Left ventricle myocardium inferior (tissue), 1 donor: ENCODE measurements around the gene ZFAND2B. TPM values are rescaled to one million over a fixed set of nuclear protein-coding genes. Genes with fewer than 3 reads are reported as not detected.
A peak's percentile ranks its signal among the peaks of the same experiment; 100 is the strongest.

Experiments
- DNase-seq: peaks from one replicate; pipeline ENCODE4 v3.0.0-alpha.2; 2020
- H3K27ac ChIP-seq: fragments of 200-600 bp; replicated peaks from 2 replicates; pipeline ENCODE4 v1.8.0; 2021
- H3K27me3 ChIP-seq: fragments of 200-600 bp; 2 replicates; pipeline ENCODE4 v1.8.0; 2021; ENCODE audit warnings: low read depth
- H3K36me3 ChIP-seq: fragments of 200-600 bp; 2 replicates; pipeline ENCODE4 v1.8.0; 2021
- H3K4me1 ChIP-seq: fragments of 200-600 bp; 2 replicates; pipeline ENCODE4 v1.8.0; 2021
- H3K4me3 ChIP-seq: fragments of 200-600 bp; 2 replicates; pipeline ENCODE4 v1.8.0; 2021; ENCODE audit warnings: mild to moderate bottlenecking, moderate library complexity
- H3K9me3 ChIP-seq: fragments of 200-600 bp; replicated peaks from 2 replicates; pipeline ENCODE4 v1.8.0; 2021
- intact Hi-C: fragments of 100-400 bp; cut with micrococcal nuclease; formaldehyde crosslinking; loops from one replicate; pipeline ENCODE4 v1.11.0; 2022
- total RNA-seq: library from RNA; stranded (reverse); fragmentation: NEBNext Ultra II Directional; extraction: Animal tissue kit (Norgen Biotek cat#: 25700); gene quantifications from one replicate; pipeline ENCODE4 v1.2.1, GENCODE V29; 2021
- TF ChIP-seq, protein P1 (sequence below): fragments of 200-600 bp; IDR thresholded peaks from 2 replicates; pipeline ENCODE4 v1.8.0; 2021; ENCODE audit warnings: antibody characterized with exemption, mild to moderate bottlenecking, borderline replicate concordance
- donor health status: DM: no; HTN: yes; CAD: no; lungs with severe emphysema.

ZFAND2B gene
- total RNA-seq, 1 donor from 2014 or later, result 19.7 TPM

- peaks cover 56% of the 10 kb centered on the region for H3K4me1 ChIP-seq
Observed at GRCh38 chr2:219176818-219177551, 29.6 kb upstream of the ZFAND2B start, which contains the start of gene CNPPD1. TSS of gene CNPPD1 (minus strand) at chr2:219176925. CDS start at chr2:219176828, 97 bp downstream.

DNA sequence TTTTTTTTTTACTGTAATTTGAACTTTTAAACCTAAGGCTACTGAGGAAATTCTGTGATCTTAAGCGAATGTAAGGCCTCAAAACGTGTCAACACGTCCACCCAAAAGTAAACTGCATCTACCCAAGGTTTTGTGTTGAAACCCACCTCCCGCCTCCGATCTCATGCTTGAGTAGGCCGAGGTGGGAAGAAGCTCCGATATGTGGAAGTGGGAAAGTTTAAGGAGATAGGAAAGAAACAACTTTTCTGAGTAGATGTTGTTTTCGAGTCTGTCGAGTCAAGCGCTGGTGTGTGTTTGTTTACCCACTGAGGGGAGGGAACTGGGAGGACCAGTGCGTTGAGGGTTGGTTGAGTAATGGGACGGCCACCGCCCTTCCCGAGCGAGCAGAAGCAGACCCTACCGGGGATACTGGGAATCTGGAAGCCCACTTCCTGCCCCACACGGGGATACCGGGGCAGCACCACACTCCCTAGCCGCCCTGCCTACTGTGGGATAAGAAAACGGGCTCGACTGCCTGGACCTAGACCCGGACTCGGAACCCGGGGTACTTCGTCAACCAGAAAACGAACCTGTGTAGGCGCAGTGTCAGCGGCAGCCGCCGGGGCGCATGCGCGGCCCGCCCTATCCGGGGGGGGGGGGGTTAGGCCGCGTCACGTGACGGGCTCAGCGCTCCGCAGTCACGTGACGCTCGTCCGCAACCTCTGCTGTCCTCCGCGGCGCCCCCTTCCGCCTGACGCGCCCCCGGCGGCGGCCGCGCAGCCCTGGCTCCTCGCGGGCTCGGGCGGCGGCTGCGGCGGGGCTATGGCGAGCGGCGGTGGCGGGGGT lies 28.8 kb upstream of the ZFAND2B start, which contains the start of gene RETREG2:
TSS of gene RETREG2 (plus strand) at position 724 of the 825 bp plus-strand sequence. CDS start at position 802, 78 bp downstream.
- peaks cover 60% of the 10 kb centered on the region for H3K36me3 ChIP-seq
- H3K27ac ChIP-seq, result peak within 1 kb of the TSS; percentile 99

More at GRCh38 chr2:219176818-219177551, 29.6 kb upstream of the ZFAND2B start, which contains the start of gene CNPPD1:
- Histone ChIP-seq H3K9me3 (no peaks in the 10 kb centered on the region), H3K27ac (peak within 1 kb of the TSS; percentile 99), H3K27me3 (no peaks in the 10 kb centered on the region), H3K4me3 (peak within 1 kb of the TSS; percentile 88), H3K36me3 (peaks cover 59% of the 10 kb centered on the region)
- DNase-seq, result peak; percentile 91
- TF ChIP-seq, protein P1, sequence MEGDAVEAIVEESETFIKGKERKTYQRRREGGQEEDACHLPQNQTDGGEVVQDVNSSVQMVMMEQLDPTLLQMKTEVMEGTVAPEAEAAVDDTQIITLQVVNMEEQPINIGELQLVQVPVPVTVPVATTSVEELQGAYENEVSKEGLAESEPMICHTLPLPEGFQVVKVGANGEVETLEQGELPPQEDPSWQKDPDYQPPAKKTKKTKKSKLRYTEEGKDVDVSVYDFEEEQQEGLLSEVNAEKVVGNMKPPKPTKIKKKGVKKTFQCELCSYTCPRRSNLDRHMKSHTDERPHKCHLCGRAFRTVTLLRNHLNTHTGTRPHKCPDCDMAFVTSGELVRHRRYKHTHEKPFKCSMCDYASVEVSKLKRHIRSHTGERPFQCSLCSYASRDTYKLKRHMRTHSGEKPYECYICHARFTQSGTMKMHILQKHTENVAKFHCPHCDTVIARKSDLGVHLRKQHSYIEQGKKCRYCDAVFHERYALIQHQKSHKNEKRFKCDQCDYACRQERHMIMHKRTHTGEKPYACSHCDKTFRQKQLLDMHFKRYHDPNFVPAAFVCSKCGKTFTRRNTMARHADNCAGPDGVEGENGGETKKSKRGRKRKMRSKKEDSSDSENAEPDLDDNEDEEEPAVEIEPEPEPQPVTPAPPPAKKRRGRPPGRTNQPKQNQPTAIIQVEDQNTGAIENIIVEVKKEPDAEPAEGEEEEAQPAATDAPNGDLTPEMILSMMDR, result no peak
- intact Hi-C loops, result no loop called here

DNA sequence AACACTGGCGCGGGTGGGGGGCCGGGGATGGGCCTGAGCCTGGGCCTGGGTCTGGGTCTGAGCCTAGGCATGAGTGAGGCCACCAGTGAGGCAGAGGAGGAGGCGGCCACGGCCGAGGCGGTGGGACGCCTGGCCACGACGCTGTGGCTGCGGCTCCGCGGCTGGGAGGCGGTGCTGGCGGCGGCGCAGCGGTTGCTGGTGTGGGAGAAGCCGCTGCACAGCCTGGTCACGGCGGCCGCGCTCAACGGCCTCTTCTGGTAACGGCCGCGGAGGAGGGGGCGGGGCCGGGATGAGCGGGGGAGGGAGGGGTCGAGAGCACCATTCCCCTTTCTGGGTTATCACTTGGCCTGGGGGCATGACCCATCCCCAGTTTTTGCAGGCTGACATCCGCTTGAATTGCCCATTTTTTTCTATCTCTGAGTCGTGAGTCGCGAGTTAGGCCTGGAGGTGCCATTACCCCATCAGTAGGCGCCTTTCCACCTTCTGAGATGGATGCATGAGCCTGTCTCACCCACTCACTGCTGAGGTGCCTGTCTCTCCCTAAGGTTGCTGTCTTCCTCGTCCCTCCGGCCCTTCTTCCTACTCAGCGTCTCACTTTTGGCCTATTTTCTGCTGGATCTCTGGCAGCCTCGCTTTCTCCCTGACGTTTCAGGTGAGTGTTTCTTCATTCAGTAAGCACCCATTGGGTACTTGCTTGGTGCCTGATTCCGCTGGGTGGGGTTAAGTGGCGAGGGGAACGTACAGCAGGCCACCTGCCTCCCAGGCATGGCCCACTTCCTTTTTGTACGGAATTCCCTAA lies 28.0 kb upstream of the ZFAND2B start:
- H3K36me3 ChIP-seq, result peaks cover 60% of the 10 kb centered on the region
- TF ChIP-seq, protein P1, result no peak
- peak overlapping the region; percentile 99 for H3K27ac ChIP-seq
- H3K4me3 ChIP-seq, result peak overlapping the region; percentile 88
- peaks cover 56% of the 10 kb centered on the region for H3K4me1 ChIP-seq
- H3K9me3 ChIP-seq, result no peaks in the 10 kb centered on the region
- intact Hi-C loops, result no loop called here
- no peaks in the 10 kb centered on the region for H3K27me3 ChIP-seq
- DNase-seq, result peak; percentile 60

More for the DNA sequence above, 28.8 kb upstream of the ZFAND2B start, which contains the start of gene RETREG2:
- Histone ChIP-seq H3K9me3 (no peaks in the 10 kb centered on the region), H3K4me3 (peak within 1 kb of the TSS; percentile 88), H3K4me1 (peaks cover 56% of the 10 kb centered on the region), H3K27me3 (no peaks in the 10 kb centered on the region)
- intact Hi-C loops, result no loop called here
- peak; percentile 86 for DNase-seq
- TF ChIP-seq, protein P1, result peak; percentile 55

- peak overlapping the region; percentile 88 for H3K4me3 ChIP-seq
- intact Hi-C loops, result no loop called here
- peaks cover 56% of the 10 kb centered on the region for H3K36me3 ChIP-seq
- DNase-seq, result no peak
- H3K4me1 ChIP-seq, result peaks cover 50% of the 10 kb centered on the region
- H3K9me3 ChIP-seq, result no peaks in the 10 kb centered on the region
- H3K27me3 ChIP-seq, result no peaks in the 10 kb centered on the region
- TF ChIP-seq, protein P1, result no peak
- no peak overlapping the region for H3K27ac ChIP-seq
Observed at GRCh38 chr2:219179601-219180465, 26.7 kb upstream of the ZFAND2B start.
